Stimulated activated naive CD4-positive, alpha-beta T cell (primary cell): ENCODE measurements around the gene AFF1.
"Not testable (repeated sequence)": the region's sequence is repeated elsewhere in the genome, so short reads cannot be mapped to it uniquely, and the experiment has no call there.

Experiments used
- DNase-seq, 6 experiments: peaks; one replicate each; lab custom pipeline; 2025; lab: John Stamatoyannopoulos, UW

AFF1 gene

DNA sequence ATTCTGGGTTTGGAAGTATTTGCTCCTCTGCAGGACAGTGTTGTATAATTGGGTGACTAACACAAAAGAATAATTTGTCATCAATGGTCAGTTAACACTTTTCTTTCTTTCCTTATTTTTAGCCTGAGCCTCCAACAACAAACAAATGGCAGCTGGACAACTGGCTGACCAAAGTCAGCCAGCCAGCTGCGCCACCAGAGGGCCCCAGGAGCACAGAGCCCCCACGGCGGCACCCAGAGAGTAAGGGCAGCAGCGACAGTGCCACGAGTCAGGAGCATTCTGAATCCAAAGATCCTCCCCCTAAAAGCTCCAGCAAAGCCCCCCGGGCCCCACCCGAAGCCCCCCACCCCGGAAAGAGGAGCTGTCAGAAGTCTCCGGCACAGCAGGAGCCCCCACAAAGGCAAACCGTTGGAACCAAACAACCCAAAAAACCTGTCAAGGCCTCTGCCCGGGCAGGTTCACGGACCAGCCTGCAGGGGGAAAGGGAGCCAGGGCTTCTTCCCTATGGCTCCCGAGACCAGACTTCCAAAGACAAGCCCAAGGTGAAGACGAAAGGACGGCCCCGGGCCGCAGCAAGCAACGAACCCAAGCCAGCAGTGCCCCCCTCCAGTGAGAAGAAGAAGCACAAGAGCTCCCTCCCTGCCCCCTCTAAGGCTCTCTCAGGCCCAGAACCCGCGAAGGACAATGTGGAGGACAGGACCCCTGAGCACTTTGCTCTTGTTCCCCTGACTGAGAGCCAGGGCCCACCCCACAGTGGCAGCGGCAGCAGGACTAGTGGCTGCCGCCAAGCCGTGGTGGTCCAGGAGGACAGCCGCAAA, 179.6 kb downstream of the AFF1 start:
- no peak for DNase-seq

DNA sequence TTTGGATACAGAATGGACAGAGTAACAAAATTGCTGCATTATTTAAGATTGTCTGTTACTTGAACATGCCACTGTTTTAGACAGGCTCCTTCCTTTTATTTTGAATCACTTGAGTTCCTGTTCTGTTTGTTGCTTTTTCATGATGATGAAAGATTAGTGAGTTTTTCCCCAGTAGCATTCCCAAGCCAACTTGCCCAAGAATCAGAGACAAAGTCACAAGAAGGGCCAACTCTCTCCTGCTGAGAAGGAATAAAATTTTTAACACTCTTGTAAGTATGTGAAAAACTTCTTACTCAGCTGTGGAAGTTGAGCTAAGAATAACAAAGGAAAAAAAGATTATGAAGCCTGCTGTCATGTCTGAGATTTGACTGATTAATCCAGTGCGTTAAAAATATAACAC, 181.4 kb downstream of the AFF1 start:
- DNase-seq: no peak

DNA sequence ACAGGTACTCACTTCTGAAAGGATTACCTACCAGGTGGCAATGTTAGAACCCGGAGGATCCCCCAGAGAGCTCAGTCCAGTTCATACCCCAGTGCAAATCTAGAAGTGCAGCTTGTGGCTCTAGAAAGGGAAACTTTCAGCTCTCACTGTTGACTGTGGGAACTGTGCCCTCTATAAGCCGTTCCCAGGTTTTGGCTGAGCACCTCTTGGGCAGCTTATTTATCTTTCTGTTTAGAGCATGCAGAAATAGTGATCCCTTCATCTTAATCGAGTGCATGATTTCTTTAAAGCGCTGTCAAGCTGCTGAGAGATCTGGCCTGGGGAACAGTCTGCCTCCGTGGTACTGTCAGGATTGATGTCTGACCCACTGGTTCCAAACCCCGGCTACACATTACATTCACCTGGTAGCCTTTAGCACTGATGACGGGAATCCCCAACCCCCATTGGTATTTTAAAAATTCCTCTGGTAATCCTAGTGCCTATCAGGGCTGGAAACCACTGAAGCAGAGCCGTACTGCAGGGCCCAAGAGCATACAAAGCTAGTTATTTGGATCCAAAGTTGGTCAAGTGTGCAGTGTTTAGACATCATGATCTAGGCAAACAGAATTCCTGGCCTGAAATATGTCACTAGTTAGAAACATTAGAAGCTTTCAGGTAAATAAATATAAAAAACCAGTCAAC, 182.4 kb downstream of the AFF1 start:
- DNase-seq: no peak

DNA sequence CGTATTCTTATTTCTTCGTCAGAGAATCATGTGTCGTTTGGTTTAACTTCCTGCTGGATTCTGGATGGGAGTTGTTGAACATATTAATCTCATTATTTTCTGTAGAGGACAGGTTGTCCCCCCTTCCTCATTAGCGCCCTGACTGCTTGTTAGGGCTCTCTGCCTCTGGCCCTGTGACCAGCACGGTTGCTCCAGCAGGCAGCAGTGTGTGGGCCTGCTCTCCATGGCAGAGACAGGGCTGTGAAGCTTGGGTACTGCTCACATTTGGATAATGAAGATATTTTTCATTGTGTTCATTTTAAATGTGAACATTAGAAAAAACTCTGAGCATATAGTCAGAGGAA, 182.9 kb downstream of the AFF1 start:
- no peak for DNase-seq

DNA sequence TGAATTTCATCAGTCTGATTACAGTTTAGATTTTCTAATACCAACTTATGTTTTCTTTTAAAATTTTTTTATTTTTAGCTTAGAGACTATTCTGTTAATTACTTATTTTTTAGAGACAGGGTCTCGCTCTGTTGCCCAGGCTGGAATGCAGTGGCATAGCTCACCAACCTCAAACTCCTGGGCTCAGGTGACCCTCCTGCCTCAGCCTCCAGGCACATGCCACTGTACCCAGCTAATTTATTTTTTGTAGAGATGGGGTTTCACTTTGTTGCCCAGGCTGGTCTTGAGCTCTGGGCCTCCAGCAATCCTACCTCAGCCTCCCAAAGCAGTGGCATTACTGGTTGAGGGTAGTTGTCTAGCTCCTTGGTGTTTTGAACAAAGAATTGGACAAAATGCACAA, 183.6 kb downstream of the AFF1 start:
- no peak for DNase-seq

DNA sequence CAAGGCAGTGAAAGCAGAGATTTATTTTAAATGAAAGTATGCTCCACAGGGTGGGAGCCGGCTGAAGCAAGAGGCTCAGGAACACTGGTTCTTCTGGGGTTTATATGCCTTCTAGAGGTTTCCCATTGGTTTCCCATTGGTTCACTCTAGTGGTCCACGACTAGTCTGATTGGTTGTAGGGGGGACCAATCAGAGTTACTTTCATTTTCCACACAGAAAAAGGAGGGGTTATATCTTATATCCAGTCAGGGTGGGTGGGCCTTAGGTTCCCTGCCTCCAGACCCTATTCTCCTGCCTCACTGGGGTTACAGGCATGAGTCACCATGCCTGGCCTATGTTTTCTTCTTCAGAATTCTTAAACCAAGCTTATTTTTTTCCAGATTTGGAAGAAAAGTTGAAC, 184.0 kb downstream of the AFF1 start:
- DNase-seq: no peak

DNA sequence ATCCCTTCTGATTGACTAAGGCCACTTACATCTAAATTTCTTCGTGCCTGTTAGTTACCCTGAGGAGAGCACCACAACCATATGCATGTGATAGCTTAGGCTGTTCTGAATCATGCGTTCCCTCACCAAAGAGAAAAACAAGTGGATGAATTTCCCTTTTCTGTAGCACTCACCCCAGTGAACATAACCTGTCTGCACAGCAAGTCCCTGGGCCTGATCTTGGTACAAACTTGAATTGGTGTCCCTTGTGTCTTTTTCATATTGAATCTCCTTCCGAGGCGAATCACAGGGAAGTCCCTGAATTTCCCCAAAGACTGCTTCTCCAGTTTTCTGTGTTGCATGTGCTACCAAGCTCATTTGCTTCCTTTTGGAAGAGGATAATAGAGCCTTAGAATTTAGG, 185.2 kb downstream of the AFF1 start:
- DNase-seq: no peak

DNA sequence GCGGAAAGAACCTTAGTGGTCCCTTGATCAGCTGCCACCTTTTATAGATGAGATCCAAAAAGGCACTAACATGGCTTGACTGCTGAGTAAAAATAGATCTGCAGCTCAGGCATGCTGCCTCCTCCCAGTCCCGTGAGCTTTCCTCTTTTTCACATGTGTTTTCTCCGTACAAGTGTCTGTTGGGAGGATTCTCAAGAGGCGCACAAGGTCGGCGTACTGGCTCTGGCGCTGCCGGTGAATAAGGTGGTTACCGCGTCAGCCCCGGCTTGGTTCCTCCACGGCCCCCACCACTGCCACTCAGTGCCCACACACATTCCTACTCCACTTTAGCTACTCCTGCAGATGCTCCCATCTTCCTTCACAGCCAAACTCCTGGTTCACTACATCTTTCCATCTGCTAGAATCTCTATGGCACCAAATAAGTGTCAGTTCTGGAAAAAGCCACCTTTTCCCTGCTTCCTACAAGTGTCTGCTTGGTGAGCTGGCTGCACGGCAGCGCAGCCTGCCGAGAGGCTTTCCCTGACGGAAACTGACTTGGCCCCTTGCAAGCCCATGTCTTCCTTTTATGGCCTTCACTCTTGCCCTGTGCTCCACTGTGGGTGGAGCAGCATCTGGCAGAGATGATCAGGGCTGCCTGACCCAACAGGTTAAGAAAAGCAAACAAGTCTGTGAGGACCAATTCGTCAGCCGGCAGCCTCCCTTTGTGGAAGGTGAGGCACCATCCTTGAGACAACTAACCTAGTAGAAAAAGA, 185.8 kb downstream of the AFF1 start:
- DNase-seq: no peak

DNA sequence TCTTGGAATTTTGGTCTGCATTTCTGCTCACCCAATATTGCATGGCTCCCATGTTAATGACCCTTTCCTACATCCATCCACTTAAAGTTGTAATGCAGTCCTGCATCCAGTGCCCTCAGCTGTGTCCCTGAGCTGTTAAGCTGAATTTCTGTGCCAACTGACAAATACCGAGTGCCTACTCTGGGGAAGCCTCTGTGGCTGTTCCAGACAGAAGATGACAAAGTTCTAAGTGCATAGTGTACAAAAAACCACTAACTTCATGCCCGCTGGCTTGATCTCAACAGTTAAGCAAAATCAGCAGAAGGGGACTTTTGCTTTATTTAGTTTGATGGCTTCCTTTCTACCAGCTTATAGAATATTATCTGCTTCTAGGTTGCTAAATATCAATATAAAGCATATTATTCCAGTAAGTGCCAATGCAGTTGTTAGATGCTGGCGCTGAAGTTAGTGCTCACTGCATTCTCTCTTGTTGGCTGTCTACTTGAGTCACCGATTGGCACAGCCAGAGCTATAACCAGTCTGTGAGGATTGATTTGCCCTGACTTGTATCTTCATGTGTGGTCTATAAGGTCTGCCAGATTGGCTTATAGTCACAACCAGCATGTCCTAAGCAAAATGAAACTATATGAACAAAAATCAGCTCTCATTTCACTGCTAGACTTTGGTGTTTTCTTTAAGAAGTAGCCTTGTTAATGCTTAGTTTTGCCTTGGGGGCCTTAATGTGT, 186.7 kb downstream of the AFF1 start:
- no peak for DNase-seq

DNA sequence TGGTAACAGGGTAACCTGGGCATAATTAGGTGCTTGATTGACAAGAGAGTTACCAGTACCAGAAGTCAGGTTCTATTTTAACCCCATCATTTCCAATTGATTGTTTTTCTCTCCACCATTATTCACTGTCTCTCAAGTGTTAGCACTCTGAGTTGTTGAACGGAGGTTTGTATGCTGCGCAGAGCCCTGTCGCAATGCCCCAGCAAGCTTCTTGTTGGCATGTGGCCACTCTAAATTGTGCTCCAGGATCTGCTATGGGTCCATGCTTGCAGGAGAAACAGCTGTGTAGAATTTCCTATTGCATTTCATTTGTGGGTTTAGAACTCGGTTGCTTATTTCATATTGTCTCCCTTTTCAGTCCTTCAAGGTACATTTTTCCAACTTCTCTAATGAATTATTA, 187.4 kb downstream of the AFF1 start:
- no peak for DNase-seq

DNA sequence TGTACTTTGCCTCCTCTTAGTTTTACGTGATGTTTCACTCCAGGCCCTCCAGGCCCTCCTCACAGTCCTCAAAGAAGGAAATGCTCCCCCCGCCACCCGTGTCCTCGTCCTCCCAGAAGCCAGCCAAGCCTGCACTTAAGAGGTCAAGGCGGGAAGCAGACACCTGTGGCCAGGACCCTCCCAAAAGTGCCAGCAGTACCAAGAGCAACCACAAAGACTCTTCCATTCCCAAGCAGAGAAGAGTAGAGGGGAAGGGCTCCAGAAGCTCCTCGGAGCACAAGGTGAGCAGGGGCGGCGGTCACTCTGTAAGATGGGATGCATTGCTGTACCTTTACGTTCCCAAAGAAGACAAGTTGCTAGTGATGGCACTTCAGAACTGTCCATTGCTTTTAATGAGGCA, 191.2 kb downstream of the AFF1 start:
- no peak for DNase-seq

DNA sequence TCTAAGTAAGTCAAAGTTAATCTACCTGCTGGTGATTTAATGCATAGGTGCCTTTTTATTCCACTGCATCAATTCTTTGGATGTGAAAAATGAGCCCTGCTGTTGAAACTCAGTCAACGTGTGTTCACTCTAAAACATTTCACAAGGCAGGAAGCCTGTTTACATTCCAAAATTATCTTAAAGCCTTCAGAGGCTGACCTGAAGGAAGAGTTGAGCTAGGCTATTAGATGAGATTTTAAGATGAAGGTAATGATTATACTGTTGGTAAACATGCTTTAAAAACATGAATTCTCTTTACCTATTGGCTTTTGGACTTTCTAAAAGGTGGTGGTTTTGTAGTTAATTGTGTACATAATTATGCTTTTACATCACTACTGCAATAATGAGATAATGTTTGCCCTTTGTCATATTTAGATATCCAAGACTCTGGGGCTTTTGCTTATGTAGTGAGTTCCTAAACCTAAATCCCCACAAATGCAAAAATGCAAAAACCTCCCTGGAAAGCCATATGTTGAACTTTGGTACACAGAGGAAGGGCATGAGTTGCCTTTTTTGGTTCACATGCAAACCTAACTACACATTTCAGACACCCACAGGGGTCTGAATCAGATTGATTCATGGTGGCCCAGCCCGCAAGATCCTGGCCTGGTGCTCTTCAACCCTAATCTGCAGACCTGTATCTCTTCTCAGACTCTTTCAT, 193.3 kb downstream of the AFF1 start:
- no peak for DNase-seq

DNA sequence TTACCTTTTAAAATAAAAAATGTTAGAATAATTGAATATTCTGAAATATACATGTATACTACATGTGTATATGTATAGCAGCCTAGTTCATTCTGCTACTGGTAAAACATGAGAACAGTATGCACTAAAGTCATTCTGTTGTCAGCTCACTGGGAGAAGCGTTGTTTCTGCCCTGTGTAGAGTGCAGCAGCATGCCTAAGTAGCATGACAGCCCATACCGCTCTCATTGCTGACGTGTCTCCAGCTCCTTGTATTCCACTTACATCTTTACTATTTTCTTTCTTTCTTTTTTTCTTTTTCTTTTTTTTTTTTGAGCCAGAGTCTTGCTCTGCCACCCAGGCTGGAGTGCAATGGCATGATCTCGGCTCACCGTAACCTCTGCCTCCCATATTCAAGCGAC, 194.9 kb downstream of the AFF1 start:
- DNase-seq: no peak

DNA sequence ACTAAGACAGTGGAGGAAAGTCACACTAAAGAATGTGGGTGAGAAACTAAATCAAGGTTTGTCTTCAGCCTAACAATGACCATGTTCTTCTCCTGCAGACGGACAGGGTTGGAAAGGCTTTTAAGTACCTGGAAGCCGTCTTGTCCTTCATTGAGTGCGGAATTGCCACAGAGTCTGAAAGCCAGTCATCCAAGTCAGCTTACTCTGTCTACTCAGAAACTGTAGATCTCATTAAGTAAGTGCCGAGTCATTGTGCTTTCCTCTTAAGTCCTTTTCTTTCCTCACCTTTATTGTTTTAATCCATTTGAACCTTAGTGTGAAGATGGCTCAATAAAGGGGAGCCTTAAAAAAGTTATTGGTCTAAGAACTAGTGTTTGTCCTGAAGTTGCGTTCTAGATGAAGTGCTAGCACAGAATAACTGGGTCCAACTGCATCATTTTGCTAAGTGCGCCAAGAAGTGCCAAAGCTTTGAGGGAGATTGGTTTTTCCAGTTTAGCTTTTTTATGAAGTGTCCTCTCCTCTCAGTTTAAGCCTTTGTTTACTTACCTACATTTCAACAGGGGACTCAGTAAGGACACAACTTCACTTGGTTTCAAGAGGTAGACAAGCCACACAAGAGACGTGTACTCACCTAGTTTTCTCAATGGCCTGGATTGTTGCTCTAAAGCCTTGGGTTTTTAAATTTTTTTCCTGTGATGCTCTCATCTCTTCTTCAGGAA, 196.3 kb downstream of the AFF1 start:
- DNase-seq: no peak

DNA sequence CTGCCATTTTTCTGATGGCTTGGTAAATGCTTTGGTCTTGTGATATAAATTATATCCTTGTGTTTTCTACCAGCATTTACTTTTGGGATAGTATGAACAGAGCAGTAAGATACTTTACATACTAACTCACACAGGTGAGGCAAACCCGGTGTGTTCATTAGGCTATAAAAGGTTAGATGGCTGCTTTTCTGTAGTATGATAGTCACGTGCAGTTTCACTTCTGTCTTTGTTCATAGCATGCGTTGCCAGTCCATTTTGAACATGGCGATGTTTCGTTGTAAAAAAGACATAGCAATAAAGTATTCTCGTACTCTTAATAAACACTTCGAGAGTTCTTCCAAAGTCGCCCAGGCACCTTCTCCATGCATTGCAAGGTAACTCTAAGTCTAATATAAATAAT, 197.2 kb downstream of the AFF1 start:
- DNase-seq: no peak

DNA sequence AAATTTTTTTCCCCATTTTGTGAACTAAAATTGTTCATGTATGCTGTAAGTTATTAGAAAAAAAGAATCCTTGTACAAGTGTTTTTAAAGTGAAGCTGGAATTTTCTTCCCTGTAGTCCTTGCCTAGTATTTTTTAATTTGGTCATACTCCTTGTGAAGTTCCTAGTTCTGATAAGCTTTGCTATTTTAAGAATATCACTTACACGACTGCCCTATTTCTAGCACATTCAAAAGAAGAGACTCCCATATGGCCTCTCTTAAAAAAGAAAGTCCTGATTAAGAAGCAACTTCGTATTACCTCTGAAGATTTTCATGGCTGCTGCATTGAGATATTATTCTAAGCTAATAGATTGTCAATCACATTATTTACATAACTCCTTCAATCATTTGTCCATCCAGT, 198.4 kb downstream of the AFF1 start:
- DNase-seq: no peak

DNA sequence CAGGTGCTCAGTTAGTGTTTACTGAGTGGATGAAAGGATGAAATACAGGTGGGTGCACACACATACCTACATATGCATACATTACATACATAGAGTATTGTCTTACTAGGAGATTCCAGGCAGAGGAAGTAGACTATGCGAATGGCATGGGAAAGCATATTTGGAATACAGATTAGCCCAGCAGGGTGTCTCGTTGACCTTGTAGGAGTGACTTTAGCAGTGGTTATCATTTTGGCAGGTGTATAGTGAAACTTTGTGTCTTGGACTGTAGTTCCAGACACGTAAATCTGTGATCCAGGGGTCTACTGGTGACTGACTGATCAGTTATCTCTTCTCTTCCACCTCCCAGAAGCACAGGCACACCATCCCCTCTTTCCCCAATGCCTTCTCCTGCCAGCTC, 199.3 kb downstream of the AFF1 start:
- no peak for DNase-seq

DNA sequence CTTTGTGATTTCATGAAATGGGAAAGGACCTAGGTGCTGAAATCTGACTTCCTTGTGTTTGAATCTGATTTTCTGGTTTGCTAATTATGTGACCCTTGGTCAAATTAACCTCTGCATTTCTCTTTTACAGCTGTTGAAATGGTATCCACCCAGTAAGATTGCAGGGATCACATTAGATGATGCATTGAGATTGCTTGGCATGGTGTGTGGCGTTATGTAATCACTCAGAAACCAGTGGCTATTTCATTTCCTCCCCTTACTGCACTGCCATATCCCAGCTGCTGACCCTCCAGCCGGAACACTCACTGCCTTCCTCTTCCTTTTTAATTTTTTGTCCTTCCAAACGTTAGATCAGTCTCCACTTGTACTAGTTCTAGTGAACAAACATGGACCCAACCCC, 206.6 kb downstream of the AFF1 start:
- DNase-seq: no peak

DNA sequence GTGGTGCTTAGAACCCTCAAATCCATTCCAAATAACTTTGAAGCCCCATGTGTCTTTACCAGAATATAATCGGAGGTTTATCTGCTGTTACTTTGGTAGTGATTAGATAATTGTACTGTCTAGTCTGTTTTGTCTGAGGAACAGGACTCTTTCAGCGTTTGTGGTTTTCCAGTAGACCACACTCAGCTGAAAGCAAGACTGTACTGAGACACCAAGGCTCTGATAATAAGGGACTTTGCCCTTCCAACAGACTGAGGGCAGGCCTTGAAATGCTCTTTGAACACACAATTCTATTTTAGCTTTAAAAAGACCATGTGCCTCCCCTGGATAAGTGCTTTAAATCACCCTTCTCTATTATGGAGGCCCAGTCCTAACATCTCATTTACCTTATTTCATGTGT, 209.5 kb downstream of the AFF1 start:
- DNase-seq: no peak

DNA sequence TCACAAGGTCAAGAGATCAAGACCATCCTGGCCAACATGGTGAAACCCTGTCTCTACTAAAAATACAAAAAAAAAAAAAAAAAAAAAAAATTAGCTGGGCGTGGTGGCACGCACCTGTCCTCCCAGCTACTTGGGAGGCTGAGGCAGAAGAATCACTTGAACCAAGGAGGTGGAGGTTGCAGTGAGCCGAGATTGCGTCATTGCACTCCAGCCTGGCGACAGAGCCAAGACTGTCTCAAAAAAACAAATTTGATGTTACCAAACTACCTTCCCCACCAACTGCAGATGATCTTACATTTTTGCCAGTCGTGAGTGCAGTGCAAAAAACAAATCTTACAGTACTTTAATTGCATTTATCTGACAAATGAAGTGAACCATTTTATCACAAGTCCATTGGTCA, 211.1 kb downstream of the AFF1 start:
- DNase-seq: not testable (repeated sequence)

DNA sequence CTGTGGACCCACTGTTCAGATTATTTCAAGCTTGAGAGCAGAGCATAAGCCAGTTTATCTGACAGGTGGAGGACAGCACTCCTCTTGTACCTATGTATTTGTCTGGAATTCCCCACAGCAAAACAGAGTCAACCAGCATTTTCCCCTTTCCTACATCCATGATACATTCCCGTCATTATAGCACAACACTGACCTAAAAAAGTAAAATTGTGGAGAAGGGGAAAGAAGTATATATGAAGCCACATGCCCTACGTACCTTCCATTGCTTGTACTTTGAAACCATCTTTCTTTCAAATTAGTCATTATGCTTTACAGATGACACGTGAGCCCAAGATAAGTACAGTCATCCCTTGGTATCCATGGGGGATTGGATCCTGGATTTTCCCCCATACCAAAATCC, 212.3 kb downstream of the AFF1 start:
- DNase-seq: no peak
